Gastrocnemius medialis (tissue), 4 donors: ENCODE measurements around the gene FAM107B.

ENCODE experiments used
- CTCF ChIP-seq, 5 experiments: fragments of 450-650 bp in 3 of 5; fragments of 200-600 bp in 2 of 5; sonication (generic) in 2 of 5; IDR thresholded peaks in 4 of 5; conservative IDR thresholded peaks in 1 of 5; 1 replicate in 4 of 5; 2 replicates in 1 of 5; pipeline ENCODE4 v1.5.1; 2016 to 2019; ENCODE audit warnings: antibody characterized with exemption in 5 of 5, mild to moderate bottlenecking in 3 of 5, moderate library complexity in 3 of 5
- POLR2A ChIP-seq, 2 donors: fragments of 450-650 bp; IDR thresholded peaks; one replicate each; pipeline ENCODE4 v1.6.1; 2017; ENCODE audit warnings: antibody characterized with exemption in 2 of 2, mild to moderate bottlenecking in 2 of 2, moderate library complexity in 2 of 2

- TF ChIP-seq CTCF (IDR thresholded peaks at IDR 0.05 in 4 of 5, conservative IDR thresholded peaks at IDR 0.05 in 1 of 5) (no peak), POLR2A (IDR thresholded peaks at IDR 0.05) (no peak)
Observed at GRCh38 chr10:14612873-14613587, 161.7 kb downstream of the FAM107B start.
